Suppressor macrophage treated with lipopolysaccharide for 4 hours (primary cell): ENCODE results near the gene CCM2.

Experiments used
- DNase-seq: peaks from one replicate; pipeline ENCODE4 v3.0.0-alpha.2; 2020

Gene CCM2

DNA sequence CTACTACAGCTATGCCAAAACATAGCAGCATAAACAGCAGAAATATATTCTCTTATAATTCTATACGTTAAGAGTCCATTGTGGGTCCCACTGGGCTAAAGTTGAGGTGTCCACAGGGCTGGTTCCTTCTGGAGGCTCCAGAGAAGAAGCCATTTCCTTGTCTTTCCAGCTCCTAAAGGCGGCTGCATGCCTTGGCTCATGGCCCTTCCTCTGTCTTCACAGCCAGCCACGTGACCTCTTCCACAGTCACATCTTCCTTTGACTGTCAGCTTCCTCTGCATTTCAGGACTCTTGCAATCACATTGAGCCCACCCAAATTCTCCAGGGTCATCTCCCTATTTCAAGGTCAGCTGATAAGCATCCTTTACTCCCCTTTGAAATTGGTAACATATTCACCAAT is 71.5 kb downstream of the CCM2 start:
- peak; percentile 24 for DNase-seq

DNA sequence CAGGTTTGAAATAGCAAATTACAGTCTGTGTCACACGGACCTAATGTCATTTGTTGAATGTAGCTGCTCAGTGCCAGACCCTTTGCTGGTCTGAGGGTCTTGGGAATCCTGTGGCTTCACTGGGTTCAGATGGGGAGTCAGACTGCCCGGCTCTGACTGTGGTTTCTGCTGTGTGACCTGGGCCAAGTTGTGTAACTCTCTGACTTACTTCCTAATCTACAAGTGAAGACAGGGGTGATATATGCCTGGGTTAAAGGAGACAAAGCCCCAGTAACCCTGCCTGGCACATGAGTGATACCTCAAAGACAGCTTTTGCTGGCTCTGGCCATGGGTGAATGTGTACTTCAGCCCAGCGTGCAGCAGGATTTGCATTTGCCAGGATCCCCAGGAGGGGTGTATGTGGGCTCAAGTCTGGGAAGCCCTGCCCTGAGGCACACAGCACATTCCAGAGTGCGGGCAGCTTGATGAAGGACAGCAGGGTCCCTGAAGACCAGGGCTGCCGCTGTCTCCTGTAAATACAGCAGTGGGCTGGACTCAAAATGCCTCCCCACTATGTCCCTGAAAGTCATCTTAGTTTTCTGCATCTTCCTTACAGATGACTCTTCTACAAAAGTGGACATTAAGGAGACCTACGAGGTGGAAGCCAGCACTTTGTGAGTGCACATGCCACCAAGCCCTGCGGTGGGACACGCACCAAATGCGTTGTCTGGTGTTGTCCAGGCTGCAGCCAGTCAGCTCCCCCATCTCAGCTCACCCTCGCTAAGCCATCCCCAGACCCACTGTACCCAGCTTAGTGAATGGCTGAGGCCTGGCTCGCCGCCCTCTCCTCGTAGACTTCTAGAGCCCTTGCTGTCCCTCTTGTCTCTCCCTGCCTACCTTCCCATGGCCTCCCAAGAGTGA is 72.4 kb downstream of the CCM2 start:
- peak; percentile 59 for DNase-seq

DNA sequence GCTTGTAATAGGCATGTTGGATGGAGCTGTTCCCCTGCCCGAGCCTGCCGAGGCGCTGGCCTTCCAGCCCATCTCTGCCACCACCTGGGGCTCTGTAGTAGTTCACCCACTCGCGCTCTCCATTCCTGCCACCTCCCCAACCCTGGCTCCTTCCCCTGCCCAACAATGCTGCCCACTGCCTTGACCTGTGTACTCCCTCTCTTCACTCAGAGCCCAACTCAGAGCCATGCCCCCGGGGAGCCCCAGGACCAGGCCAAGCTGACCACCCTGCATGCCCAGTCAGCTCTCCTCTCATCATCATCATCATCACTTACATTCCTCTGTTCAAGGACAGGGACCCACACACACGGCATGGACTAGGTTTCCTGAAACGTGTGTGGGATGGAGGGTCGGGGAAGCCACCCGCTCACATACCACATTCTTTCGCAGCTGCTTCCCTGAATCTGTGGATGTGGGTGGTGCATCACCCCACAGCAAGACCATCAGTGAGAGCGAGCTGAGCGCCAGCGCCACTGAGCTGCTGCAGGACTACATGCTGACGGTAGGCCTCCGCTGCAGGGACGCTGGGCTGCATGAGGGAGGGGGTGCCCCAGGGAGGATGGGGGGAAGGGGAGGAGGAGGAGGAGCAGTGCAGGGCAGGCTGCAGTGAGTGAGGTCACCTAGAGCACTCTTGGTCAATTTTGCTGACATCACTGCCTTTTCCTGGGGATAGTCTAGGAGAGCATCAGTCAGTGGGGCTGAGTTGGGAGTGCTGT is 73.2 kb downstream of the CCM2 start:
- no peak for DNase-seq

DNA sequence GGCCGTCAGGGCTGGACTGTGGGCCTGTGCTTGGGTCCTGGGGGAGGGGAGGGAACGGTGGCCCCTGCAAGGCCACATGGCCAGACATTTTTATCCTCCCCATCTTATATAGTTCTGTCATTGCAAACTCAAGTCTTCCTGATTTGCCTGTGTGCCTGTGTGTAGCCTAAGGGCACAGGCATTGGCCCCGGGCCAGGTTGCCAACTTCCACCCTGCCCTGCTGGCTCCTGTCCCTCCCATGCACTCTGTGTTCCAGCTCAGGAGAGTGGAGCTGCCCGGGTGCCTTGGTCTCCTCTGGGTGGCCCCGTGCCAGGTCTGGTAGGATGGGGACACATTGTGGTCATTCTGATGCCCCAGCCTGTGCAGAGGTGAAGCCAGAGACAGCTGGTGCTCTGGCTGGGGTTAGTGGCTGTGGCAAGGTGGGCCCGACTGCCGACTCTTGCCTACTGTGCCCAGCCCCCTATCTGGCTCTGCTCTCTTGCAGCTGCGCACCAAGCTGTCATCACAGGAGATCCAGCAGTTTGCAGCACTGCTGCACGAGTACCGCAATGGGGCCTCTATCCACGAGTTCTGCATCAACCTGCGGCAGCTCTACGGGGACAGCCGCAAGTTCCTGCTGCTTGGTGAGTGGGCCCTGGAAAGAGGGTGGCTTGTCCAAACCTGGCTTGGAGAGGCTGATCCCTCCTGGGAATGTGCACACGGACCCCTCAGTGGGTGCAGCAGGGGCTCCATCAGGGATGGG is 74.0 kb downstream of the CCM2 start:
- DNase-seq, result no peak

DNA sequence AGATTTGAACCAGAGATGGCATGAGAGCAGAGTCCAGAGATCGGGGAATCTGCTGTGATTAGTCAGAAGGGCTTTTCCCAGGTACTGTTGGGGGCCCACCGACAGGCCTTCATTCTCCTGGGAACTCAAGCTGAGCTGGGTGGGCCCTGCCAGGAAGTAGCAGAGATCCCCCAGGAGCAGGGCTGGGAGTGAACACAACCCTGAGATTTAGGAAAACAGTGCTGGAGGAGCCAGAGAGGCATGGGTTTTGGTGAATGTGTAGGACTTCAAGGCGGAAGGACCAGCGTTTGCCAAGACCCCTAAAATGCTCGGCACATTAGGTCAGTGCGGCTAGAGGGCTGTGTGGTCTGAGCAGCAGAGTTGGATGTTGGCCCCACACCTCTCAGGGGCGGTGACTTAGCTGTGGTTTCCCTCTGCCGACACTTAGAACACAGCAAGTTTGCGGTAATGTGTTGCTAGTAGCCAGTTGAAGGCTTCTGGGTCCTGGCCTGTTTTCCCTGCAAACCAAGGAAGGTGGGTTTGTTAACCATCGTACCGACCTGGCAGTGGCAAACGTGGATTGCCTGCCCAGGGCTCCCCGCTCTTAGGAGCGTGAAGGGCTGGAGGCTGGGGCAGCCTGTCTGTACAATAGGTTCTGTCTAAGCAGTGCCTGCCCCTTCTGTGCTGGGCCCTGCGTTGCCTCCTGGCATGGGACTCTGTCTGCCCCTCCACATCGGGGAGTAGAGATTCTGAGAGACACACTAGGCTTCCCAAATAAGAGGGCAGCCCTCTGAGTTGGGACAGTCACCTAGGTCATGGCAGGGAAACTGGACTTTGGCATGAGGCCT is 74.7 kb downstream of the CCM2 start:
- no peak for DNase-seq

DNA sequence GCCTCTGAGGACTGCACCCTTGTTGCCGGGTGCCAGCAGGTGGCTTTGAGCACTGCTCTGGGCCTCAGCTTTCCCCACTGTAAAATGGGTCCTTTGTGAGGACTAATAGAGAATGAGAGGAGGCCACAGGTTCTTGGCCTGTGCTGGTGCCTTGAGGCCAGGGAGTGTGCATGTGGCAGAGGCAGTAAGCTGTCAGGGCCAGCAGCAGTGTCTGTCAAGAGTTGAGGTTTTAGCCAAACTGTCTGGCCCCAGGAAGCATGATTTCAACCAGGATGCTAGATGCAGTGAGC is 75.3 kb downstream of the CCM2 start:
- no peak for DNase-seq

DNA sequence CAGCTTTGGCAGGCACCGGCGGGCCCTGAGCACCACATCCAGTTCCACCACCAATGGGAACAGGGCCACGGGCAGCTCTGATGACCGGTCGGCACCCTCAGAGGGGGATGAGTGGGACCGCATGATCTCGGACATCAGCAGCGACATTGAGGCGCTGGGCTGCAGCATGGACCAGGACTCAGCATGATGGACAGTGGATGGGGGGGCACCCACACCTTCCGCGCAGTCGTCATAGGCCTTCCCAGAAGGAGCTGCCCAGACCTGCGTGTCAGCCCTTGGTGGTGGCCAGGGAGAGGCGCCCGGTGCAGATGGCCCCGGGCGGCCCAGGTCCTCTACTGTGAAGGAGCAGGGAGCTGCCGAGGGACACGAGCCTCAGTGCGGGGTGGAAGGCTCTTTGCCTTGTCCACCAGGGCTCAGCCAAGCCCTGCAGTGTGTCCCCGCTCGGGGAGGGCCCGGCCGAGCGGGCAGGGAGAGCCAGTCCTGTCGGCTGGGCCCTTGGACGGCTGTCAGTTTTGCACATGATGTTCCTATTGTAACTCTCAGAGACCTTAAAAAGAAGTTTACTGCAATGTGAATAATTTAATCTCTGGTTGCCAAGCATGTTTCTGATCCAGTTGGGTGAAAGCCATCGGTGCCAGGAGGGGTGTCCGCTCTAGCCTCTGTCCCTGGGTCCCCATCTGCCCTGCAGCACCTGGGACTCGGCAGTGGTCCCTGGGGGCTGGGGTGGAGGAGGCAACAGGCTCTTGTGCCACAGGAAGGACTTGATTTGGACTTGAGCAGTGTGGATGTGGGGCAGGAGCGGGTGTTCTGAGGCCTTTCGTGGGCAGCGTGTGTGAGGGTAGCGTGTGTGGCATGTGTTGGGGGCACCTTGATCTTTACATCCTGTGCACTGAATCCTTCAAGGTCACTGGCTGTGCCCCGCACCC is 76.1 kb downstream of the CCM2 start:
- DNase-seq, result no peak

DNA sequence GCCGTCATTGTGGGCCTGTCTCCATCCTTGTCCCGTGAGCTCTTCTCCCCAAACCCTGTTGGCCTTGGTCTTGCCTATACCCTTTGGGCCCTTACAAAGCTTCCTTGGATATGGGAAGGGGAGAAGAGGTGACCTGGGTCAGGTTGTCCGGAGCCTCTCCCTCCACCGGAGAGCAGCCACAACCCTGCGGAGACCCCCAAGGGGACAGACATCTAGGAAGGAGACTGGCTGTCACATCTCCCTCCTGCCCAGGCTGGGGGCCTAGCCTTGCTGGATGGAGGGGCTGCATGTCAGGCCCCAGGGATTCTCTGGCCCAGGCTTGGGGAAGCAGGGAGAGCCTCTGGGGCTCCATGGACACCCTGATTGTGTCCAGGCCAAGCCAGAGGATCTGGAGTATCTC is 76.9 kb downstream of the CCM2 start:
- DNase-seq, result no peak

DNA sequence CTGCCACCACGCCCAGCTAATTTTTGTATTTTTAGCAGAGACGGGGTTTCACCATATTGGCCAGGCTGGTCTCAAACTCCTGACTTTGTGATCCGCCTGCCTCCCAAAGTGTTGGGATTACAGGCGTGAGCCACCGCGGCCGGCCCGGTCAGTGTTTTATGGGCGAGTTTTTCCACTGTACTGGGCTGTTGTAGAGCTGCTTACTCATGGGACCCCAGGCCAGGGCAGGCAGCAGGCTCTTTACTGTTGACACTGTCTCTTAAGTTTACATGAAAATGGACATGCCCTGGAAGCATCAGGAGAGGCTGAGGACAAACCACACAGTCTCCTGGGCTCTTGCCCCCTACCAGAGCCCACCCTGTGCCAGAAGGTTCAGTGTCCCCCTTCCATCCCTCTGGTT is 77.6 kb downstream of the CCM2 start:
- no peak for DNase-seq

DNA sequence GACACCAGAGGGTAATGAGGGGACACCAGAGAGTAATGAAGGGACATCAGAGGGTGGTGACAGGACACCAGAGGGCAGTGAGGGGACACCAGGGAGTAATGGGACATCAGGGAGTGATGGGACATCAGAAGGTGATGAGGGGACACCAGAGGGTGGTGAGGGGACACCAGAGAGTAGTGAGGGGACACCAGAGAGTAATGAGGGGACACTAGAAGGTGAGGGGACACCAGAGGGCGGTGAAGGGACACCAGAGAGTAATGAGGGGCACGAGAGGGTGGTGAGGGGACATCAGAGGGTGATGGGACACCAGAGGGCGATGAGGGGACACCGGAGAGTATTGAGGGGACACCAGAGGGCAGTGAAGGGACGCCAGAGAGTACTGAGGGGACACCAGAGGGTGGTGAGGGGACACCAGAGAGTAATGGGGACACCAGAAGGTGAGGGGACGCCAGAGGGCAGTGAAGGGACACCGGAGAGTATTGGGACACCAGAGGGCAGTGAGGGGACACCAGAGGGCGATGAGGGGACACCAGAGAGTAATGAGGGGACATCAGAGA is 78.2 kb downstream of the CCM2 start:
- DNase-seq, result no peak

DNA sequence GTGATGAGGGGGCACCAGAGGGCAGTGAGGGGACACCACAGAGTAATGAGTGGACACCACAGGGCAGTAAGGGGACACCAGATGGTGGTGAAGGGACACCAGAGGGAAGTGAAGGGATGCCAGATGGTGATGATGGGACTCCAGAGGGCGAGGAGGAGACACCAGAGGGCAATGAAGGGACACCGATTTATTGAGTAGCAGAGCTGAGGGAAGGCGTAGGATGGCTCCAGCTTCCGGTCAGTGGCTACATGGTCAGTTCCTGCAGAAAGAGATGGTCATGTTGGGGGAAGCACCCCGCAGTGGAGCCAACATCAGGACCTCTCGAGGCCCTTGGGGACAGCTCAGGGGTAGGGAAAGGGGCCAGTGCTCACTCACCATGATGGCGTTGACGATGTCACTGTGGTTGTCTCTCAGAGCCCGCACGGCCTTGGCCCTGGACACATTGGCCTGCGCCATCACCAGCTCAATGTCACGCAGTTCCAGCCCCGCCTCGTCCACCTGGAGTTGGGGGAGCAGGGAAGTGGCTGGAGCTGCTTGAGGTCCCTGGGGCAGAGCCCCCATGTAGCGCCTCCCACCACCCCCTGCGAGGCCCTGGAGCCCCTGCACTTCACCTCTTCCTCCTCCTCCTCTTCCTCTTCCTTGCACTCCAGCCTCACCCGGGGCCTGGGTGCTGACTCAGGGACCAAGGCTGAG is 80.4 kb downstream of the CCM2 start:
- DNase-seq, result no peak

DNA sequence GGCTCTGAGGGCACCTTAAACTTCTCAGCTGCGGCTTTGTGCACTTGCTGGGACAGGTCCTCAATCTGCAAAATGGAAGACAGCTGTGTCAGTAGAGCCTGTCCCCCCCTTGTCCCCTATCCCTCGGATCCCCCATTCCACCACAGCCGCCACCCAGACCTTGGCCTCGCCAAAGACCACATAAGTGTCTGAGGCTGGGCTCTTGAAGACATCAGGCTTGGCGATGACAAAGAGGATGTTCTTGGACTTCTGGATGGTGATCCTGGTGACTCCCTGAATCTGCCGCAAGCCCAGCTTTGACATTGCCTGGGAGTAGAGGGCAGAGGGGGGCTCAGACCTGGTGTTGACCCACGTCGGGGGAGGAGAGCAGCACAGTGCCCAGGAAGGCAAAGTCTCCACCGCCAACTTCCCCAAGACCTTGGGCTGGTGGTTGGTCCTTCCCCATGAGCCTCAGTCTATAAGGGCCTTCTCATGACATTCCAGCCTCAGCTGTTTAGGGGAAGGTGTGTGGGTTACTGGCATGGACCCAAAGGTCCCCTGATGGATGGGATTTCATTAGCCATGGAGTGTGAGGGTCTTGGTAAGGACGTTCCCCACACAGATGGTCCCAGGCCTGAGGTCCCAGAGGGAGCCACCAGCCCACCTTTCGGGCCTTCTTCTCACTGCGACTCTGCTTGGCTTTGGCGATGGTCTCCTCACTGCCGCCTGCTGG is 81.1 kb downstream of the CCM2 start:
- no peak for DNase-seq

DNA sequence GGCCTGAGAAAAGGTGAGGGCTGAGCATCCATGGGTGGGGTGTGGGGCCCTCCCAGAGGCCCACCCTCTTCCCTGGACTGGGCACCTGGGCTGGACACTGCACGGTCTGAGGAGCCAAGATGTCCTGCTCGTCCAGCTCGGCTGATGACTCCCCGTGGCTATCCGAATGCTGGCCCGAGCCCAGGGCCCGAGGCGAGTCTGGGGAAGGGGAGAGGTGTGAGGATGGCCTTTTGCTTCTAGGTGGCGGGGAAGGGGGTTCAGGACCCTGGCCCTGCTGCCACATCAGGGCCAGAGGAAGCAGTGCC is 81.6 kb downstream of the CCM2 start:
- no peak for DNase-seq

DNA sequence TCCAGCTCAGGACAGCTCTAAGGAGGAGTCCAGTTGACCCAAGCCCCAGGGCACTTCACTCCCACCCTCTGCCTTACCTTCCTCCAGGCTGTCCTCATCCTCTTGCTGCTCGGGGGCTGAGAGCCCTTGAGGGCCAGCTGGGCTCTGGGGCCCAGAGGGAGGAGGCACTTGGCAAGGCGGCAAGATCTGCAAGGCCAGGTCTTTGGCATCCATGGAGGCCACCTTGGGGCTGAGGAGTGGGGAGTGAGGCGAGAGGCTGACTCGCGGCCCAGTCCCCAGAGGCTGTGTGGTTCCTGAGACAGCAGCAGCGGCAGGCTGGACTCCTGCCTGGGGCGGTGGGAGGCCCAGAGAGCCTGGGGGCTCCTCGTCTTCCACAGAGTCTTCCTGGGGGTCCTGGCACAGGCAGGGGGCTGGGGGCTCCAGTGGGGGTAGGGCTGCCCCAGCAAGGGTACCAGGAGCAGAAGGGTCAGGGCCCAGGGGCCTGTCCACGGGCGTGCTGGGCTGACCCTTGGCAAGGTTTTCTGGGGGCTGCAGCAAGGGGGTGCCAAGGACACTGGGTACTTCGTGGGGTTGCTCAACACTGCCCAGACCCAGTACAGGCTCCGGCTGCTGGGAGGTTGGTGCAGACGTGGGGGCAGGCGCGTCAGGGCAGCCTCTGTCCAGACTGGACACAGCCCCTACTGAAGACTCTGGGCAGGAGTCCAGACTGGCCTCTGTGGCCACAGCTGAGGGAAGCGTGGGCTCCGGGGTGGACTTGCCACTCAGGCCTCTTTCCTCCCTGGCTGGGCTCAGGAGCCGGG is 82.2 kb downstream of the CCM2 start:
- DNase-seq, result no peak

DNA sequence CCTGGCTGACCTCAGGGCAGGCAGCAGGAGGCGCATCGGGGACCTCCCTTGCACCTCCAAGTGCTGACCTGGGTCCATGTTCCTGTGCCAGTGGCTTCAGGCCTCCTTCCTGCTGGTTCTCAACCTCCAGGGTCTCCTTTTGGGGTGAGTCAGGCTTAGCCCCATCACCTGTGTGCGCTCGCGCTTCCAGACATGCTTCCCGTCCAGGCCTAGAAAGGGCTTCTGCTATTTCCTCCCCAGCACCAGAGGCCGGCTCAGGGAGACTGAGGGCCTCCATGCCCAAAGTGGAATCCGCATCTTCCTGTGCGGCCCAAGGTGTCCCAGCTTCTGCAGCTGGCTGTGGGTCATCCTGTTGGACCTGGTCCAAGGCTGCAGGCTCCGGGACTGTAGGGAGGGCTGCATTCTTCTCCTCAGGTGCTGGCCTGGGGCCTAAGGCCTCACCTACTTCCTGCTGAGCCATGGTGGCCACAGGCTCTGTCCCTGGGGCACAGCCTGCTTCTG is 82.9 kb downstream of the CCM2 start:
- DNase-seq, result no peak

DNA sequence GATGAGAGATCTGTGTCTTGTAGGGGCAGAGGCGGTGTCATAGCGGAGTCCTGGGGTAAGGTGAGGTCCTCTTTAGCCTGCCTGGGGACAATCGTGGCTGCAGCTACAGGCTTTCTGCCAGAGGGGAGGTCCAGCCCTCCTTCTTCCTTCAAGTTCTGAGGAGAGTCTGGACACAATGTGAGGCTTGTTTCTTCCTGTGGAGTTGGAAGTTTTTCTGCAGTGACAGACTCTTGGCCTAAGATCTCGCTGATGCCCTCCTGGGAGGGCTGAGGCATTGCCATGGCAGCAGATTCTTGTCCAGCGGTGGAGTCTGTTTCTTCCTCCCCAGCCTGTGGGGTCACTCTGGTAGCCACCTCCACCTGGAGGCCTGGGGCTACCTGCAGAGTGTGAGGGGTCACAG is 84.3 kb downstream of the CCM2 start:
- no peak for DNase-seq

DNA sequence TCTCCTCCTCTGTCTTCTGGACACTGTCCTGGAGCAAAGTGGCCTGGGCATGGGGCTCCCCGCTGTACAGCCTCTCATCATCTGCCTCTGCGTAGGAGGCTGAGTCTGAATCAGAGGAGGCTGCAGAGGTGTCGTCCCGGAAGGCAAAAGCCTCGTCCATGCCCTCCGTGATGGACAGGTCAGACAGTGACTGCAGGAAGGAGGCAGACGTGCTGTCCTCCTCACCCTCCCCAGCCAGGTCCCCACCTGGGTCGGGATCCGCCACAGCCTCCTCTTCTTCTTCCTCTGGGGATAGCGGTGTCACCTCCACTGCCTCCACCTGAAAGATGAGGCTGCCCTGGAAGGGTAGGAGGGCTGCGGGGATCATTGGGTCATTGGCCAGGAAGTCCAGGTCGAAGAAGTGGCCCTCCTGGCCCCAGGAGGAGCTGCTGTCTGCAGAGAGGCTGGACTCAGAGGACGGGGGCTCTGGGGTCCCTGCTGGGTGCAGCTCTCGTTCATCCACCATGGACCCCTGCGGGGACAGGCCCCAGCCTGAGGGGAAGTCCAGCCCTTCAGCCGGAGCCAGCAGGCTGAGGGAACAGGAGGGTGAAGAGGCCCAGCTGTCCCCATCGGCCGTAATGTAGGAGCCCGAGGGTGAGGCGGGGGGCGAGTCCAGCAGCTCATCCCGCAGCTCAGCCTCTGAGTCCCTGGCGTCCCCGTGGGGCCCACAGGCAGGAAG is 85.1 kb downstream of the CCM2 start:
- DNase-seq, result no peak

DNA sequence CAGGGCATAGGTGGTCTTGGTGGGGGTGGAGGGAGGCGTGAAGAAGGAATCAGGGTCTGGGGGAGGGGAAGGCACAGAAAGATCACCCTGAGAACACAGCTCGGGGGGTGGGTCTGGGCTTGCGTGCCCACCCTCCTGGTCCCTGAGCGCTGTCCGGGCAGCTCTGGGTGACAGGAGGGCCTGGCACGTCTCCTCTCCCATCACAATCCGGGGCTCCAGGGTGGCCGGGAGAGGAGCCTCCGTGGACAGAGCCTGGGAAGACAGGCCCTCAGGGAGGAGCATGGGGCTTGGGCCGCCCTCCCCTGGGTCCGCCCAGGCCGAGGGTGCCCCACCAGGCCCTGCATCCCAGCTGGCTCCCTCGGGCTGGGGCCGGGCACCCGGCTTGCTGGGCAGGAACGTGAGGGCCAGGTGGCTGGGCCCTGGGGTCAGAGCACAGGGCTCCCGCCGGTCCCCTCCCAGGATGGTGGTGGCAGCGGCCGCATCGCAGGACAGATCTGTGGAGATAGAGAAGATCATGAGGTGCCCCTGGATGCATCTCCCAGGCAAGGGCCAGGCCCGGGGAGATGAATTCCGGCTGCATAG is 85.7 kb downstream of the CCM2 start:
- DNase-seq, result no peak
